Psoas muscle (tissue), 8 donors: ENCODE results near the gene LHFPL6. TPM values are rescaled to one million over a fixed set of nuclear protein-coding genes. Genes with fewer than 3 reads are reported as not detected.

ENCODE experiments used
- ATAC-seq, 4 donors: fragments of 200-7000 bp; cut with Tn5 transposase; one replicate each; pipeline ENCODE4 v1.9.1; 2020; ENCODE audit warnings: moderate library complexity in 3 of 4, mild to moderate bottlenecking in 2 of 4
- DNase-seq, 2 donors: peaks; one replicate each; pipeline ENCODE4 v3.0.0-alpha.2; 2020
- H3K27ac ChIP-seq: fragments of 200-600 bp; one replicate; pipeline ENCODE4 v1.8.0; 2022
- H3K27me3 ChIP-seq, 3 donors: fragments of 200-600 bp in 1 of 3; one replicate each; pipeline versions ENCODE4 v1.6.1 to v1.8.0; 2013 to 2022; ENCODE audit warnings: low read length in 2 of 3, mild to moderate bottlenecking in 2 of 3, moderate library complexity in 1 of 3; ENCODE audit not compliant: insufficient read depth in 3 of 3
- H3K36me3 ChIP-seq, 2 donors: fragments of 200-600 bp in 1 of 2; one replicate each; pipeline versions ENCODE4 v1.6.1 to v1.8.0; 2013 to 2022; ENCODE audit warnings: low read depth in 1 of 2, mild to moderate bottlenecking in 1 of 2, moderate library complexity in 1 of 2; ENCODE audit not compliant: insufficient read depth in 1 of 2
- H3K4me1 ChIP-seq: fragments of 200-600 bp; one replicate; pipeline ENCODE4 v1.8.0; 2022
- H3K4me3 ChIP-seq: fragments of 200-600 bp; one replicate; pipeline ENCODE4 v1.8.0; 2022; ENCODE audit warnings: mild to moderate bottlenecking
- H3K9me3 ChIP-seq: fragments of 200-600 bp; one replicate; pipeline ENCODE4 v1.8.0; 2022
- CTCF ChIP-seq: fragments of 200-600 bp; IDR thresholded peaks from one replicate; pipeline ENCODE4 v1.8.0; 2022; ENCODE audit warnings: antibody characterized with exemption
- WGBS, 3 donors: extraction: QIAGEN DNeasy Blood & Tissue Kit; methylation state at CpG; one replicate each; pipeline versions ENCODE4 v1.1.6 to v1.1.7; 2013; 5-methylcytosine and 5-hydroxymethylcytosine counted together
- intact Hi-C, 2 donors: fragments of 100-400 bp; cut with DNase I; formaldehyde crosslinking; loops; one replicate each; pipeline versions ENCODE4 v1.11.0 to v1.14.2; 2022
- polyA plus RNA-seq, 3 donors: library from polyadenylated mRNA; stranded (reverse); fragments of 200-250 nt; gene quantifications; one replicate each; pipeline ENCODE4 v1.2.3, GENCODE V29; 2013
- total RNA-seq, 4 donors: library from RNA; stranded (reverse); fragmentation: NEBNext Ultra II Directional in 2 of 4; extraction: Animal tissue kit (Norgen Biotek cat#: 25700) in 2 of 4; gene quantifications; one replicate each; pipeline versions ENCODE4 v1.2.1 to v1.2.4, GENCODE V29; 2021 to 2023
- donor health status: healthy with polysubstance abuse.
- donor health status: DM: no; HTN: no; CAD: no; lungs with moderate emphysema.
- donor health status: Bipolar disorder and iron deficiency.
- donor health status: healthy.
- donor health status: DM: yes; HTN: yes; CAD: no.
- donor health status: DM: no; HTN: no; CAD: no.
- donor health status: DM: no; HTN: no; CAD: no.
- donor health status: DM: yes; HTN: yes; CAD: no.

Gene LHFPL6
- total and polyA plus RNA-seq, 7 donors = 15.0 to 35.8 (median 17.3) TPM

- Histone ChIP-seq H3K27ac (no peak overlapping the region), H3K4me1 (no peaks in the 10 kb centered on the region), H3K27me3 (no peaks in the 10 kb centered on the region), H3K4me3 (no peak overlapping the region), H3K9me3 (no peaks in the 10 kb centered on the region), H3K36me3 (no peaks in the 10 kb centered on the region)
- no peak for TF ChIP-seq CTCF
- intact Hi-C loops = loop anchor here in 1 of 2 donors (5.0 kb wide), 1 partner anchor 39 kb away; no protein-coding TSS in a partner anchor
- DNase-seq = no peak
- WGBS, 3 donors = 77 to 94% (median 78%) methylated on average over 8 of the region's 8 CpGs
- no peak for ATAC-seq
Observed at GRCh38 chr13:39566216-39566869, 36.6 kb downstream of the LHFPL6 start.

DNA sequence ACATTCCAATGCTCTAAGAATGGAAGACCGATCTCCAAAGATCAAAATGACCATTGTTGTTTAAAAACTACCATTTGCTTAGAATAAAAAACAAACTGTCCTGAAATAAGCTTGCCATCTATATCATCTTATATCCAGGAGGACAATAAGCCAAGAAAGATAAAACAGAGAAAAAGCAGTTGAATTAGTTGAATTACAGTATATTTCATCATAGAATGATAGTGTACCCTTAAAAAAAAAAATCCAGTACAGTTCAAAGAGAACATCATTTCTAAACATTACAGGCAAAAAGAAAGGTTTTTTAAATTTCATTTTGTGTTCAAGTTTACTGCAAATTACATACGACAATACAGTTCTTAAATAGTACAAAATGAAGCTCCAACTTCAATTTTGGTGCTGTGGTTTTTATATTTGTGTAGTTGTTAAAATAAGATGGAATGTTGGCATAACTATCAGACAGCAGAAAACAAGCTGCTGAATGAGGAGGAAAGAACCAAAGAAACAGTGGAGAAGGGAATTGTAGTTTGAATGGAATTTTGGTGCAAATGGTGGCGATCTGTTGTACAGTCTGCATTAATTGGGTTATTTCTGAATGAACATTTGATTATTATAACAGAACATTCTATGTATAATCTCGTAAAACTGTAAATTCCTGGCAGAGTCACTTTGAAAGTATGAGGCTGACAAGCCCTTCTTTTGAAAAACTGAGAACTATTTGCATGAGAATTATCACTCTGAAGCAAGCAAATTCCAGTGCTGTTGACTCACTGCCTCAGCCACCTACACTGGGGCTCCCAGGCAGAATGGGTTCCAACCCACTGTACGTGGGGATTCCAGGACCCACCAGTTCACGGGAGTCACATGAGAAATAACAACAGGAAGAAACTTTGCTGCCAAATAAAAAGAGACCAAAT is 37.7 kb downstream of the LHFPL6 start:
- no peak overlapping the region for H3K4me3 ChIP-seq
- no peaks in the 10 kb centered on the region for H3K36me3 ChIP-seq
- intact Hi-C loops = loop anchor here in 1 of 2 donors (5.0 kb wide), 1 partner anchor 38 kb away; no protein-coding TSS in a partner anchor
- TF ChIP-seq CTCF = no peak
- WGBS, 3 donors = 36 to 59% (median 41%) methylated on average over 6 of the region's 6 CpGs
- DNase-seq (peak in 1 of 2 donors; percentile 16), ATAC-seq (no peak)
- no peaks in the 10 kb centered on the region for H3K4me1 ChIP-seq
- H3K9me3 ChIP-seq = no peaks in the 10 kb centered on the region
- no peaks in the 10 kb centered on the region for H3K27me3 ChIP-seq
- no peak overlapping the region for H3K27ac ChIP-seq

DNA sequence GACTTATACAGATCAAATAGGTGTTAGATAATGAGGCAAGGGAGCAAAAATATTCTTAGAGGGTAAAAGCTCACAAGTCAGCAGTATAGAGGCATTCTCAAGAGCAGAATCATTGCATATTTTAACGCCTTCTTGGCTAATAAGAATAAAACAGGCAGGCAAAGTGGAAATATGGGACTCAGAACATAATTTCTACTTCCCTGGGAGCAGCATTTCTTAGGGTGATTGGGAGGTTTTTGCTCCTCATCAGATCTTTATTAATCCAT is 39.6 kb downstream of the LHFPL6 start:
- no peak overlapping the region for H3K4me3 ChIP-seq
- intact Hi-C loops = no loop called here
- DNase-seq (no peak), ATAC-seq (no peak)
- no peaks in the 10 kb centered on the region for H3K27me3 ChIP-seq
- H3K36me3 ChIP-seq = no peaks in the 10 kb centered on the region
- H3K27ac ChIP-seq = no peak overlapping the region
- H3K4me1 ChIP-seq = no peaks in the 10 kb centered on the region
- H3K9me3 ChIP-seq = no peaks in the 10 kb centered on the region
- TF ChIP-seq CTCF = no peak
- WGBS, 3 donors = 84 to 91% (median 91%) methylated on average over 1 of the region's 1 CpG

DNA sequence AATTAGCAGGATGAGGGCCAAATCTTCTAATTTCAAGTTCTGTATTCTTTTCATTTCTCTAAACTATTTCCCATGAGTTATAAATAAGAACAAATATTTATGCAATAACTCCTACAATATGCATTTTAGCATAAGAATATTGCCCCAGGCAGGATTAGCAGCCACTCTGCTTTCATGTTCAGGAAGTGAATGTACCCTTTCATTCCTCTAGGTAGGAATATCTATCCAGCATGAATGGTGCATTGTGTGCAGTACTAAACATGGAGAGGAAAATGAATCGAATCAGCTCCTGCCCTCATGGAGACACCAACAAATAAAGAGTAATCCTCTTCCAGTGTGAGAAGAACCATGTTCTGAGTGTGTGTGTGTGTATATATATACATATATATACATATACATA is 41.0 kb downstream of the LHFPL6 start:
- Histone ChIP-seq H3K27me3 (no peaks in the 10 kb centered on the region), H3K4me1 (no peaks in the 10 kb centered on the region), H3K4me3 (no peak overlapping the region), H3K27ac (no peak overlapping the region), H3K9me3 (no peaks in the 10 kb centered on the region), H3K36me3 (no peaks in the 10 kb centered on the region)
- ATAC-seq = no peak
- DNase-seq = no peak
- intact Hi-C loops = no loop called here
- WGBS, 3 donors = 82 to 93% (median 82%) methylated on average over 1 of the region's 1 CpG
- TF ChIP-seq CTCF = no peak
